Naive thymus-derived CD4-positive, alpha-beta T cell (primary cell): ENCODE results near the gene IL19. TPM values are rescaled to one million over a fixed set of nuclear protein-coding genes. Genes with fewer than 3 reads are reported as not detected.

Source experiments
- ATAC-seq: fragments of 150-1000 bp; cut with Tn5 transposase; 2 replicates; pipeline ENCODE4 v1.10.0; 2021; ENCODE audit warnings: mild to moderate bottlenecking, moderate library complexity
- CTCF ChIA-PET: fragments of 350-600 bp; sonication (Branson Sonifier 250); formaldehyde crosslinking; loops from one replicate; lab custom pipeline; 2021; ENCODE audit warnings: antibody characterized with exemption; lab: Charles Lee
- POLR2A ChIA-PET: fragments of 350-600 bp; sonication (Branson Sonifier 250); formaldehyde crosslinking; loops from one replicate; lab custom pipeline; 2021; ENCODE audit warnings: antibody characterized with exemption, inconsistent platforms; lab: Charles Lee
- DNase-seq, 9 donors: peaks; one replicate each; pipeline versions ENCODE4 v3.0.0 to v3.0.0-alpha.2; 2020 to 2022; ENCODE audit warnings: mixed read lengths in 1 of 9
- H3K27ac ChIP-seq: one replicate; pipeline ENCODE4 v1.7.0; 2013; ENCODE audit warnings: mild to moderate bottlenecking, low read depth, low read length, moderate library complexity
- H3K27me3 ChIP-seq, 2 donors: one replicate each; pipeline ENCODE4 v1.7.0; 2013; ENCODE audit warnings: low read length in 2 of 2, mild to moderate bottlenecking in 2 of 2, moderate library complexity in 2 of 2; ENCODE audit not compliant: control insufficient read depth in 2 of 2, insufficient read depth in 2 of 2
- H3K36me3 ChIP-seq, 3 experiments: 1 replicate in 2 of 3; 2 replicates in 1 of 3; pipeline ENCODE4 v1.7.0; 2013; ENCODE audit warnings: low read length in 3 of 3, mild to moderate bottlenecking in 3 of 3, moderate library complexity in 1 of 3; ENCODE audit not compliant: insufficient read depth in 3 of 3, control insufficient read depth in 2 of 3
- H3K4me1 ChIP-seq, 2 donors: one replicate each; pipeline ENCODE4 v1.7.0; 2013; ENCODE audit warnings: low read length in 2 of 2, mild to moderate bottlenecking in 2 of 2, moderate library complexity in 1 of 2; ENCODE audit not compliant: control insufficient read depth in 2 of 2, insufficient read depth in 2 of 2
- H3K4me3 ChIP-seq: 2 replicates; pipeline ENCODE4 v1.7.0; 2013; ENCODE audit warnings: mild to moderate bottlenecking, low read length
- H3K9me3 ChIP-seq, 3 experiments: 1 replicate in 2 of 3; 2 replicates in 1 of 3; pipeline ENCODE4 v1.7.0; 2013; ENCODE audit warnings: low read length in 3 of 3; ENCODE audit not compliant: control insufficient read depth in 2 of 3
- H3K27ac Mint-ChIP-seq, 9 donors: one replicate each; pipeline ENCODE4 v1.8.0; 2020 to 2022; ENCODE audit warnings: mixed read lengths in 9 of 9, mild to moderate bottlenecking in 8 of 9, moderate library complexity in 5 of 9, inconsistent platforms in 2 of 9
- H3K27me3 Mint-ChIP-seq, 5 donors: one replicate each; pipeline ENCODE4 v1.8.0; 2021 to 2022; ENCODE audit warnings: mixed read lengths in 5 of 5, mild to moderate bottlenecking in 1 of 5
- H3K36me3 Mint-ChIP-seq, 5 donors: one replicate each; pipeline ENCODE4 v1.8.0; 2020 to 2022; ENCODE audit warnings: mixed read lengths in 5 of 5, mild to moderate bottlenecking in 3 of 5, inconsistent platforms in 1 of 5
- H3K4me1 Mint-ChIP-seq, 7 donors: one replicate each; pipeline ENCODE4 v1.8.0; 2020 to 2022; ENCODE audit warnings: mixed read lengths in 7 of 7, mild to moderate bottlenecking in 3 of 7, inconsistent platforms in 1 of 7
- H3K4me3 Mint-ChIP-seq, 10 donors: one replicate each; pipeline ENCODE4 v1.8.0; 2020 to 2022; ENCODE audit warnings: mild to moderate bottlenecking in 10 of 10, mixed read lengths in 10 of 10, moderate library complexity in 6 of 10, inconsistent platforms in 2 of 10
- H3K9me3 Mint-ChIP-seq, 11 donors: one replicate each; pipeline ENCODE4 v1.8.0; 2020 to 2022; ENCODE audit warnings: mixed read lengths in 11 of 11, mild to moderate bottlenecking in 4 of 11, inconsistent platforms in 1 of 11, moderate library complexity in 1 of 11
- intact Hi-C, 2 donors: fragments of 100-400 bp; cut with micrococcal nuclease; formaldehyde crosslinking; loops; one replicate each; pipeline ENCODE4 v1.15.1; 2023
- polyA plus RNA-seq, 2 donors: library from polyadenylated mRNA; unstranded; fragments of 300-500 nt; fragmentation: Illumina TruSeq; gene quantifications; one replicate each; pipeline ENCODE4 v1.2.3, GENCODE V29; 2021
- total RNA-seq, 6 experiments: library from RNA in 5 of 6; stranded (reverse) in 5 of 6; gene quantifications; 1 replicate in 5 of 6; 2 replicates in 1 of 6; pipeline ENCODE4 v1.2.3 and lab custom pipeline; 2021 to 2026

IL19 gene, protein sequence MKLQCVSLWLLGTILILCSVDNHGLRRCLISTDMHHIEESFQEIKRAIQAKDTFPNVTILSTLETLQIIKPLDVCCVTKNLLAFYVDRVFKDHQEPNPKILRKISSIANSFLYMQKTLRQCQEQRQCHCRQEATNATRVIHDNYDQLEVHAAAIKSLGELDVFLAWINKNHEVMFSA
- total RNA-seq (not detected), polyA plus RNA-seq (not detected), total RNA-seq (lab: John Stamatoyannopoulos, UW) (not detected)

DNA sequence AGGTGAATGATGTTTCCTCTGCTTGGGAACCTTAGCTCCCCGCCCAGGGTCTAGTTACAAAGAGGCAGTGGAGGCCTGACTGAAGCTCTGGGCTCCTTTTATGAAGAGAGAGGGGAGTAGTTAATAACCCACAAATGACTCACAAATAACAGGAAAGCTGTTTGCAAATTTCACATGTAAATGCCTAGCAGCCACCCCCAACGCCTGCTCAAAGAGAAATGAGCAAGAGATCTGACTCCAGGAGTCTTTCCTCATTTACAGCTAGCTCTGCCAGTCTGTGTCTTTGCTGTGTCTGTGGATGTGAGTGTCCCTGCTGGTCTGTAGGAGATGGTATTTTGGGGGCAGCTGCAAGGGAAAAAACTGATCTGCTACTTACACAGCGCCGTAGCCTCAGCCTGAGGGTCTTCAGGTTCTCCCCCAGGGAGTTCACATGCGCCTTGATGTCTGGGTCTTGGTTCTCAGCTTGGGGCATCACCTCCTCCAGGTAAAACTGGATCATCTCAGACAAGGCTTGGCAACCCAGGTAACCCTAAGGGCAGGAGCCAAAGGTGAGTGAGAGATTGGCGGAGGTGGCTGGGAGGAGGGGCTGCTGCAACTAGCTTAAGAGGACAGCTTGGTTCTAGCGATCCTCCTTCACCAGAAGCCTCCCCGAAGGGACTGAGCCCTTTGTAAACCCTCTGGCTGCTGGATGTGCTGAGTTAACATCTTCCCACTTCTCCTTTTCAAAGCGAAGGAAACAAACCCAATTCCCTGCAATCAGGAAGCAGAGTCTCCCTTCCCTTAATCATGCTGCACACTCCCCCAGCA, at the start of gene IL19:
Gene IL19 (plus strand): TSS at position 243 of the 807 bp plus-strand sequence. CDS start 65,890 bp downstream, outside the sequence.
- Mint-ChIP-seq H3K4me3 (peak within 1 kb of the TSS; percentile 36 to 80 (median 64)), H3K36me3 (no peaks in the 10 kb centered on the region), H3K9me3 (no peaks in the 10 kb centered on the region), H3K27ac (peak within 1 kb of the TSS in 8 of 9 donors; percentile 35 to 88 (median 64)), H3K4me1 (peaks cover 62 to 90% (median 76%) of the 10 kb centered on the region in 7 donors), H3K27me3 (peaks cover 0 to 58% (median 0%) of the 10 kb centered on the region in 5 donors)
- Histone ChIP-seq H3K9me3 (no peaks in the 10 kb centered on the region), H3K36me3 (no peaks in the 10 kb centered on the region), H3K4me1 (peaks cover 67 to 72% of the 10 kb centered on the region in 2 donors), H3K27ac (no peak within 1 kb of the TSS), H3K27me3 (no peaks in the 10 kb centered on the region), H3K4me3 (no peak within 1 kb of the TSS)
- intact Hi-C loops = loop anchor here in 1 of 2 donors (1.0 to 2.0 kb wide), 2 partner anchors 14 kb away; no protein-coding TSS in a partner anchor
- ATAC-seq (peak; percentile 40), DNase-seq (no peak)
- ChIA-PET POLR2A (interaction anchor here (0.6 to 11.7 kb wide), 7 partner anchors 12 to 125 kb away, joined by 3 to 103 read pairs (median 18); no protein-coding TSS in a partner anchor), CTCF (interaction anchor here (0.7 to 3.0 kb wide), 7 partner anchors 12 to 38 kb away, joined by 3 to 14 read pairs (median 9); no protein-coding TSS in a partner anchor)

DNA sequence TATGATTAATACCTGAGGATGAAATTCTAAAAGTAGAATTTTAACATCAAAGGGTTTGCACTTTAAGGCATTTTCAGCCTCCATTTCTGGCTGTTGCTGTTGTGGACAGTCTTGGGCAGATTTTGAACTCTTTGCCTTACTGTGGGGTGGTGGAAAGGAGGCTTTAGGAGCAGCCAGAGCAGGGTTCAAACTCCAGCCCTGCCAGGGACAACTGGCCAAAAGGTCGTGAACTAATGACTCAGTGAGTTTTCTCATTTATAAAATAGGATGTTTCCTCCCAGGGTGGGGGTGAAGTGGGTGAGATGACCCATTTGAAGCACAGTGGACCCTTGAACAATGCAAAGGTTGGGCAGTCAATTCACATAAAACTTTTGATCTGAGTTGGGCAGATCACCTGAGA, 49.1 kb upstream of the IL19 start:
- Histone ChIP-seq H3K27ac (no peak overlapping the region), H3K4me1 (peaks cover 26 to 40% of the 10 kb centered on the region in 2 donors), H3K9me3 (no peaks in the 10 kb centered on the region), H3K27me3 (no peaks in the 10 kb centered on the region), H3K4me3 (no peak overlapping the region), H3K36me3 (no peaks in the 10 kb centered on the region)
- no peaks in the 10 kb centered on the region for H3K36me3 Mint-ChIP-seq
- ChIA-PET CTCF (interaction anchor here (1.0 to 1.7 kb wide), 2 partner anchors 13 to 261 kb away, joined by 4 to 7 read pairs; no protein-coding TSS in a partner anchor), POLR2A (interaction anchor here (1.1 kb wide), 1 partner anchor 16 kb away, joined by 3 read pairs; no protein-coding TSS in a partner anchor)
- peaks cover 46 to 72% (median 65%) of the 10 kb centered on the region in 7 donors for H3K4me1 Mint-ChIP-seq
- H3K27me3 Mint-ChIP-seq = no peaks in the 10 kb centered on the region
- intact Hi-C loops = no loop called here
- no peak for ATAC-seq
- H3K9me3 Mint-ChIP-seq = no peaks in the 10 kb centered on the region
- H3K4me3 Mint-ChIP-seq = no peak overlapping the region
- DNase-seq = no peak
- H3K27ac Mint-ChIP-seq = peak overlapping the region in 3 of 9 donors; percentile 18 to 84 (median 60)

DNA sequence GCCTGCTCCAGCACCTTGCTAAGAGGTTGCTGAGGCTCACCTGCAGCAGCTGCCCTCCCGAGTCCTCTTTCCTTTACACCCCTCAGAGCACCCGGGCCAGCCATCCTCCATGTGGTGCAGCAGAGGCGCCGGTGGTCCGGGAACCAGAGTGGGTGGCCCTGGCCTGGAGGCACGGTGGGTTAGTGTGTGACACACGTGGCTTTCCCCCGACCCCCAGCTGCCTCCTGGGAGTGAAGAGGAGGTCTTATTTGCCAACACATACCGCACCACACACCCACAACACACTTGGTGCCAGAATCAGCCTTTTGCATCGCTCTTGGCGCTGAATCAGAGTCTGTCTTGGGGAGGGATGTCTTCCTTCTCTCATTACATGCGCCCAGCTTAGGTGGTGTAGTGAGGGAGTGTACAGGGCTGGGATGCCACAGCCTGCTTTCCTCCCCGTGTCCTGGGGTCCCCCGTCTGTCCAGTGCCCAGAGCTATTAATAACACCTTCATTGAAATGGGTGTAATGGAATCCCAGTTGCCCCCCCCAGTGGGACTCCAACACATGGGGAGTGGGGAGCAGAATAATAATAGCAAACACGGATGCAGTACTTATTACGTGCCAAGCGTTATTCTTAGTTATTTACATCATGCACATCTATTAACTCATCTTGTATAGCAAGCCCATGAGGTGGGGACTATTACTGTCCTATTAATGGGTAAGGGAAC, 47.7 kb upstream of the IL19 start:
- intact Hi-C loops = no loop called here
- peaks cover 17 to 33% of the 10 kb centered on the region in 2 donors for H3K4me1 ChIP-seq
- POLR2A ChIA-PET = interaction anchor here (0.6 kb wide), 1 partner anchor 51 kb away, joined by 3 read pairs; no protein-coding TSS in a partner anchor
- DNase-seq (no peak), ATAC-seq (no peak)
- H3K27ac Mint-ChIP-seq = peak overlapping the region in 1 of 9 donors; percentile 26
- H3K27me3 ChIP-seq = no peaks in the 10 kb centered on the region
- H3K27me3 Mint-ChIP-seq = no peaks in the 10 kb centered on the region
- no peaks in the 10 kb centered on the region for H3K36me3 ChIP-seq
- H3K4me1 Mint-ChIP-seq = peaks cover 38 to 65% (median 59%) of the 10 kb centered on the region in 7 donors
- H3K4me3 Mint-ChIP-seq = no peak overlapping the region
- H3K36me3 Mint-ChIP-seq = no peaks in the 10 kb centered on the region
- no peaks in the 10 kb centered on the region for H3K9me3 ChIP-seq
- no peak overlapping the region for H3K4me3 ChIP-seq
- H3K9me3 Mint-ChIP-seq = no peaks in the 10 kb centered on the region
- H3K27ac ChIP-seq = no peak overlapping the region
- CTCF ChIA-PET = interaction anchor here (0.9 to 7.1 kb wide), 4 partner anchors 11 to 260 kb away, joined by 3 to 61 read pairs (median 6); no protein-coding TSS in a partner anchor

DNA sequence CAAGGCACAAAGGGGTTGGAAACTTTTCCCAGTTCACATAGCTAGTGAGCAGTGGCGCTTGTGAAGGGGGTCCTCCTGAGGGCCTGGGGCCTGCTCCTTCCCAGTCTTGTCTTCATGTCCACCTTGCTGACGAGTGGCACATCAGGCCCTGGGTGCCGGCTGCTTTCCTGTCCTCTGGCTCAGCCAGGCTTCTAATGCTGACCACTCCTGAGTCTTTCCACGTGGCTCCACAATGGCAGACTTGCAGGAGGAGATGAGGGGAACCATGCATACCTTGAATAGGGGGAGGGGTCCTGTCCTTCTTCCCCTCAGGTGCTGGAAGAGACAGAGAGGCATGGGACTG, 47.1 kb upstream of the IL19 start:
- H3K4me1 ChIP-seq = peaks cover 17 to 29% of the 10 kb centered on the region in 2 donors

DNA sequence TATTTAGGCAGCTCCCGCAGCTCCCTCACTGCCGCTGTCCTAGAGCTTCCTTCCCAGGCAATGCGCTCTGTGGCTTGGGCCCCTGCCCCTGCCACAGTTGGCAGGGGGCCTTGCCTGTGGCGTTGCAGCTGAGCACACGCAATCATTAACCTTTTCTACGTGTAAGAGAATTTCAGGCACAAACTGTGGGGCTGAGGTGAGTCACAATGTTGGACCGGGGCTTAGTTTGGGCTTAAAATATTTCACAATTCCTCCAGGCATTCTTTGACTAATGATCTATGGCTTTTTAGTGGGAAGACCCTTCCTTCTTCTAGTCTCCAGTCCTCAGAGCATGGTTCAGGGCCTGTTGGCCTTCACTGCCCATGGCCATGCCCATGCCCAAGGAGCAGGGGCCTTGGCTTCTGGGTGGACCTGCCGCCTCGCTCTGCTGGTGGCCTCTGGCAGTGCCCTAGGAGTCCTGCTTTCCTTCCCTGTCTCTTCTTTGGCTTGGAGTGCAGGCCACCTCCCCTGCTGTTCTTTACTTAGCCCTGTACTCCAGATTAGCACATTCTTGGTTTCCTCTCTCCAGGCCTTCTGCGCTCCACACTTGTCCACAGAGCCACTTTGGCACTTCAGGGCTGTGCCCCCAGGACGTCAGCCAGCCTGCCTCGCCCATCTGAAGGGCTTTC, 46.6 kb upstream of the IL19 start:
- H3K27ac Mint-ChIP-seq = peak overlapping the region in 4 of 9 donors; percentile 12 to 83 (median 46)
- H3K4me3 ChIP-seq = no peak overlapping the region
- H3K9me3 Mint-ChIP-seq = peaks cover 0 to 1% (median 0%) of the 10 kb centered on the region in 11 donors
- H3K9me3 ChIP-seq = no peaks in the 10 kb centered on the region
- H3K36me3 Mint-ChIP-seq = peaks cover 0 to 4% (median 0%) of the 10 kb centered on the region in 5 donors
- no peaks in the 10 kb centered on the region for H3K27me3 ChIP-seq
- ChIA-PET CTCF (interaction anchor here (0.9 to 7.1 kb wide), 10 partner anchors 8 to 259 kb away, joined by 3 to 61 read pairs (median 6); no protein-coding TSS in a partner anchor), POLR2A (interaction anchor here (1.4 to 1.6 kb wide), 2 partner anchors 9 to 12 kb away, joined by 3 to 7 read pairs; no protein-coding TSS in a partner anchor)
- no peaks in the 10 kb centered on the region for H3K27me3 Mint-ChIP-seq
- H3K36me3 ChIP-seq = peaks cover 0 to 2% (median 0%) of the 10 kb centered on the region in 3 experiments
- H3K4me1 Mint-ChIP-seq = peaks cover 39 to 58% (median 52%) of the 10 kb centered on the region in 7 donors
- H3K4me1 ChIP-seq = peaks cover 17 to 25% of the 10 kb centered on the region in 2 donors
- H3K27ac ChIP-seq = no peak overlapping the region
- no peak for ATAC-seq
- DNase-seq = no peak
- intact Hi-C loops = loop anchor here in 1 of 2 donors (2.0 kb wide), 1 partner anchor 21 kb away; no protein-coding TSS in a partner anchor
- H3K4me3 Mint-ChIP-seq = no peak overlapping the region

More for the DNA sequence above, 47.1 kb upstream of the IL19 start:
- H3K36me3 Mint-ChIP-seq = peaks cover 0 to 3% (median 0%) of the 10 kb centered on the region in 5 donors
- no peaks in the 10 kb centered on the region for H3K36me3 ChIP-seq
- DNase-seq = no peak
- no peak overlapping the region for H3K4me3 Mint-ChIP-seq
- ATAC-seq = no peak
- H3K9me3 Mint-ChIP-seq = no peaks in the 10 kb centered on the region
- peak overlapping the region in 1 of 9 donors; percentile 30 for H3K27ac Mint-ChIP-seq
- CTCF ChIA-PET = interaction anchor here (0.9 to 7.1 kb wide), 5 partner anchors 11 to 259 kb away, joined by 3 to 61 read pairs (median 5); no protein-coding TSS in a partner anchor
- intact Hi-C loops = no loop called here
- H3K9me3 ChIP-seq = no peaks in the 10 kb centered on the region
- H3K27me3 ChIP-seq = no peaks in the 10 kb centered on the region
- POLR2A ChIA-PET = interaction anchor here (1.4 kb wide), 1 partner anchor 11 kb away, joined by 7 read pairs; no protein-coding TSS in a partner anchor
- no peaks in the 10 kb centered on the region for H3K27me3 Mint-ChIP-seq
- peaks cover 39 to 63% (median 57%) of the 10 kb centered on the region in 7 donors for H3K4me1 Mint-ChIP-seq
- H3K27ac ChIP-seq = no peak overlapping the region
- no peak overlapping the region for H3K4me3 ChIP-seq
